Glutamatergic neuron (in vitro differentiated cells): Measurements from ENCODE around the gene ITPA. TPM values are rescaled to one million over a fixed set of nuclear protein-coding genes. Genes with fewer than 3 reads are reported as not detected.

Experiments
- DNase-seq: peaks from one replicate; pipeline ENCODE4 v3.0.0; 2022
- H3K27ac Mint-ChIP-seq: one replicate; pipeline ENCODE4 v1.8.0; 2020; ENCODE audit warnings: mild to moderate bottlenecking, mixed read lengths, inconsistent platforms; ENCODE audit not compliant: unreplicated experiment
- H3K27me3 Mint-ChIP-seq: one replicate; pipeline ENCODE4 v1.8.0; 2020; ENCODE audit warnings: mild to moderate bottlenecking, moderate library complexity, mixed read lengths, inconsistent platforms; ENCODE audit not compliant: unreplicated experiment
- H3K36me3 Mint-ChIP-seq: one replicate; pipeline ENCODE4 v1.8.0; 2020; ENCODE audit warnings: mild to moderate bottlenecking, mixed read lengths, inconsistent platforms; ENCODE audit not compliant: unreplicated experiment
- H3K4me1 Mint-ChIP-seq: one replicate; pipeline ENCODE4 v1.8.0; 2020; ENCODE audit warnings: mild to moderate bottlenecking, low read depth, mixed read lengths, inconsistent platforms; ENCODE audit not compliant: unreplicated experiment
- H3K4me3 Mint-ChIP-seq: one replicate; pipeline ENCODE4 v1.8.0; 2020; ENCODE audit warnings: mild to moderate bottlenecking, mixed read lengths, inconsistent platforms; ENCODE audit not compliant: unreplicated experiment
- H3K9me3 Mint-ChIP-seq: one replicate; pipeline ENCODE4 v1.8.0; 2020; ENCODE audit warnings: mild to moderate bottlenecking, moderate library complexity, mixed read lengths, inconsistent platforms; ENCODE audit not compliant: unreplicated experiment
- total RNA-seq: library from RNA; stranded (reverse); fragmentation: NEBNext Ultra II Directional; extraction: Animal tissue kit (Norgen Biotek cat#: 25700); gene quantifications from one replicate; pipeline ENCODE4 v1.2.1, GENCODE V29; 2021; ENCODE audit not compliant: unreplicated experiment
- TF ChIP-seq, protein P1 (sequence below): fragments of 200-600 bp; sonication (generic); IDR thresholded peaks from one replicate; pipeline ENCODE4 v1.5.0; 2021; ENCODE audit not compliant: partially characterized antibody, unreplicated experiment

The ITPA gene
- total RNA-seq, 1 donor from 2014 or later: 72.1 TPM

- TF ChIP-seq, protein P1, sequence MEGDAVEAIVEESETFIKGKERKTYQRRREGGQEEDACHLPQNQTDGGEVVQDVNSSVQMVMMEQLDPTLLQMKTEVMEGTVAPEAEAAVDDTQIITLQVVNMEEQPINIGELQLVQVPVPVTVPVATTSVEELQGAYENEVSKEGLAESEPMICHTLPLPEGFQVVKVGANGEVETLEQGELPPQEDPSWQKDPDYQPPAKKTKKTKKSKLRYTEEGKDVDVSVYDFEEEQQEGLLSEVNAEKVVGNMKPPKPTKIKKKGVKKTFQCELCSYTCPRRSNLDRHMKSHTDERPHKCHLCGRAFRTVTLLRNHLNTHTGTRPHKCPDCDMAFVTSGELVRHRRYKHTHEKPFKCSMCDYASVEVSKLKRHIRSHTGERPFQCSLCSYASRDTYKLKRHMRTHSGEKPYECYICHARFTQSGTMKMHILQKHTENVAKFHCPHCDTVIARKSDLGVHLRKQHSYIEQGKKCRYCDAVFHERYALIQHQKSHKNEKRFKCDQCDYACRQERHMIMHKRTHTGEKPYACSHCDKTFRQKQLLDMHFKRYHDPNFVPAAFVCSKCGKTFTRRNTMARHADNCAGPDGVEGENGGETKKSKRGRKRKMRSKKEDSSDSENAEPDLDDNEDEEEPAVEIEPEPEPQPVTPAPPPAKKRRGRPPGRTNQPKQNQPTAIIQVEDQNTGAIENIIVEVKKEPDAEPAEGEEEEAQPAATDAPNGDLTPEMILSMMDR: no peak
- peaks cover 15% of the 10 kb centered on the region for H3K36me3 Mint-ChIP-seq
- no peak overlapping the region for H3K4me3 Mint-ChIP-seq
Observed at GRCh38 chr20:3194617-3195280, 14.5 kb upstream of the ITPA start.

DNA sequence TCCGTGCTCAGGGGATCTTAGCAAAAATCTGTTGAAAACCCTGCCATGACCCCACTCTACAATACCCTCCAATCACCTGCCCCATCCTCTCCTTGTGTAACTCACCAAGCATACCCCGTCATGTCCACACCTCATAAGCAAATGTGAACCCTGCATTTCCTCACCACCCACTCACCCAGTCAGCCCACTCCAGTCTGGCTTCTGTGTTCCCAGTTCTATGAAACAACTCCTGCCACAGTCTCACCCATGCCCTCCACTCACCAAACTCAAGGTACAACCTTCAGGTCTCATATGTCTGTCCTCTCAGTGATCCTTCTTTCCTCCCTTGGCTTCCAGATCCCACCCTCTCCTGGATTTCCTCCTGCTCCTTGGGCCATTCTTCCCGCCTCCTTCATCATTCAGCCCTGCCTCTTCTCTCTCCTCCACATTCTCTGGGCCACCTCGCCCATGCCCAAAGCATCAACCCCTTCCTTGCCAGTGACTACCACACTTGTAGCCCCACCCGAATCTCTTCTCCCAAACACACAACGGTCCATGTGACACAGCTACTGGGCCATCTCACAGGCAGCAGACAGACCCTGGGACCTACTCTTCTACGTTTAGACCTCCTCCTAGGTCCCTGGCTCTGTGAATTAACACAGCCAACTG is 13.6 kb upstream of the ITPA start:
- Mint-ChIP-seq H3K27ac (peak overlapping the region; percentile 20), H3K36me3 (peaks cover 15% of the 10 kb centered on the region)

More at GRCh38 chr20:3194617-3195280, 14.5 kb upstream of the ITPA start:
- no peak for DNase-seq
- Mint-ChIP-seq H3K4me1 (peaks cover 2% of the 10 kb centered on the region), H3K27ac (no peak overlapping the region), H3K27me3 (peaks cover 5% of the 10 kb centered on the region), H3K9me3 (peaks cover 11% of the 10 kb centered on the region)

DNA sequence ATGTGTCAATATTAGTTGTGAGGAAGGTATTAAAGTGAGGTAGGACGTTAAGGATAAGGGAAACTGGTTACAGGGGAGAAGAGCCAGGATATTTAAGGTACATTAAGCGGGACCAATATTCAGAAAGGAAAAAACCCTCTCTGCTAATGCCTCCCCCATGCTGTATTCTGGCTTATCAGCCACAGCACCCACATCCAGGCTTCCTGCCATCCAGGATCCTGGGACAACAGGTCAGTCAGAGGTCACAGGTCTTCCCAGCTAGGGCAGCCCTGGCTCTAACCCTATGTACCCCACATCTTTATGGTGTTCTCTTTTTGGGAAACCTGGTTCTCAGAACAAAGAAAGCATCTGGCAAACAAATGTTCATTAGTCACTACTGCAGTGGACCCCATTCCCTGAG is 10.1 kb upstream of the ITPA start:
- TF ChIP-seq, protein P1: no peak
- Mint-ChIP-seq H3K4me1 (no peaks in the 10 kb centered on the region), H3K36me3 (peaks cover 7% of the 10 kb centered on the region), H3K27me3 (peaks cover 3% of the 10 kb centered on the region), H3K27ac (no peak overlapping the region), H3K9me3 (peaks cover 2% of the 10 kb centered on the region), H3K4me3 (peak overlapping the region; percentile 13)
- DNase-seq: no peak

More for the DNA sequence above, 13.6 kb upstream of the ITPA start:
- peak overlapping the region; percentile 35 for H3K4me3 Mint-ChIP-seq
- DNase-seq: no peak
- H3K4me1 Mint-ChIP-seq: no peaks in the 10 kb centered on the region
- TF ChIP-seq, protein P1: no peak
- H3K27me3 Mint-ChIP-seq: peaks cover 5% of the 10 kb centered on the region
- H3K9me3 Mint-ChIP-seq: peaks cover 11% of the 10 kb centered on the region

- no peak overlapping the region for H3K27ac Mint-ChIP-seq
- peaks cover 7% of the 10 kb centered on the region for H3K36me3 Mint-ChIP-seq
- H3K9me3 Mint-ChIP-seq: peaks cover 2% of the 10 kb centered on the region
- H3K4me3 Mint-ChIP-seq: no peak overlapping the region
- H3K4me1 Mint-ChIP-seq: no peaks in the 10 kb centered on the region
- H3K27me3 Mint-ChIP-seq: peaks cover 3% of the 10 kb centered on the region
- no peak for DNase-seq
- TF ChIP-seq, protein P1: no peak
Observed at GRCh38 chr20:3199976-3200755, 9.1 kb upstream of the ITPA start.

DNA sequence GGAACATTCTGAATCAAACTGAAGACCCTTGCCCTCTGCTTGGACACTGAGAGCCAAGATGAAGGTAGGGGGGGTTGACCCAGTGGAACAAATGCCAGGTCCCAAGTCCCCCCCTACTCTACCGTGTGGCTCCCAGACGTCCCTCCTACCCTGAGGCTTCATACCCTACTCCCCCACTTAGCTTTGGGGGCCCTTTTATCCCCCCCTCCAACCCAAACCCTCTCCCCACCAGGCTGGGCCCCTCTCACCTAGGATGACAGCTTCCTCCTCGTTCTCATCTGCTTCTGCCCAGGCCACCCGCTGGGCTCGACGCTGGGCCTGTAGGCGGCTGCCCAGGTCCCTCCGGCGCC is 6.4 kb upstream of the ITPA start:
- no peak for DNase-seq
- no peaks in the 10 kb centered on the region for H3K27me3 Mint-ChIP-seq
- peaks cover 2% of the 10 kb centered on the region for H3K9me3 Mint-ChIP-seq
- H3K4me3 Mint-ChIP-seq: no peak overlapping the region
- no peaks in the 10 kb centered on the region for H3K4me1 Mint-ChIP-seq
- TF ChIP-seq, protein P1: no peak
- H3K27ac Mint-ChIP-seq: no peak overlapping the region
- no peaks in the 10 kb centered on the region for H3K36me3 Mint-ChIP-seq
